PC-9 (cell line): ENCODE data around the gene IWS1. TPM values are rescaled to one million over a fixed set of nuclear protein-coding genes. Genes with fewer than 3 reads are reported as not detected.
"Not testable (repeated sequence)": the region's sequence is repeated elsewhere in the genome, so short reads cannot be mapped to it uniquely, and the experiment has no call there.

Source experiments
- BruUV-seq: library from RNA; stranded (reverse); fragments of 400-500 nt; replicated peaks from 2 replicates; lab custom pipeline; 2021; lab: Mats Ljungman, UMichigan
- CTCF ChIA-PET: fragments of 300-600 bp; sonication (Branson Sonifier 250); formaldehyde crosslinking; loops from one replicate; lab custom pipeline; 2022; ENCODE audit warnings: antibody characterized with exemption; lab: Charles Lee
- POLR2A ChIA-PET: fragments of 300-600 bp; sonication (Branson Sonifier 250); formaldehyde crosslinking; loops from one replicate; lab custom pipeline; 2022; ENCODE audit warnings: antibody characterized with exemption; ENCODE audit not compliant: unreplicated experiment; lab: Charles Lee
- DNase-seq, 2 experiments: peaks; one replicate each; pipeline versions ENCODE4 v3.0.0 to v3.0.0-alpha.2; 2015 to 2022; ENCODE audit warnings: mixed read lengths in 1 of 2
- H2AFZ ChIP-seq: fragments of 200-600 bp; sonication (generic); 2 replicates; pipeline ENCODE4 v1.8.1; 2017; ENCODE audit warnings: antibody characterized with exemption
- H3F3A ChIP-seq: fragments of 200-600 bp; sonication (generic); 2 replicates; pipeline ENCODE4 v1.8.1; 2017; ENCODE audit warnings: antibody characterized with exemption, mild to moderate bottlenecking, low read depth; ENCODE audit not compliant: insufficient read depth
- H3K27ac ChIP-seq: fragments of 200-600 bp; sonication (generic); 2 replicates; pipeline ENCODE4 v1.6.1; 2016; ENCODE audit warnings: mixed run types
- H3K27me3 ChIP-seq: fragments of 200-600 bp; sonication (generic); 2 replicates; pipeline ENCODE4 v1.6.1; 2016; ENCODE audit warnings: low read depth, mixed run types; ENCODE audit not compliant: insufficient read depth
- H3K36me3 ChIP-seq: fragments of 200-600 bp; sonication (generic); 2 replicates; pipeline ENCODE4 v1.6.1; 2016; ENCODE audit warnings: low read depth, mixed run types
- H3K4me1 ChIP-seq: fragments of 200-600 bp; sonication (generic); replicated peaks from 2 replicates; pipeline ENCODE4 v1.6.1; 2016; ENCODE audit warnings: mixed run types; ENCODE audit not compliant: insufficient read depth
- H3K4me2 ChIP-seq: fragments of 200-600 bp; sonication (generic); 2 replicates; pipeline ENCODE4 v1.6.1; 2017; ENCODE audit warnings: mixed run types
- H3K4me3 ChIP-seq: fragments of 200-600 bp; sonication (generic); 2 replicates; pipeline ENCODE4 v1.6.1; 2016; ENCODE audit warnings: mixed run types
- H3K79me2 ChIP-seq: fragments of 200-600 bp; sonication (generic); 2 replicates; pipeline ENCODE4 v1.6.1; 2017; ENCODE audit warnings: low read depth, mixed run types
- H3K9me2 ChIP-seq: fragments of 200-600 bp; sonication (generic); 2 replicates; pipeline ENCODE4 v1.8.1; 2017; ENCODE audit warnings: mild to moderate bottlenecking; ENCODE audit not compliant: insufficient read depth
- H3K9me3 ChIP-seq: fragments of 200-600 bp; sonication (generic); 2 replicates; pipeline ENCODE4 v1.8.1; 2016; ENCODE audit warnings: low read depth; ENCODE audit not compliant: insufficient read depth
- H4K20me1 ChIP-seq: fragments of 200-600 bp; sonication (generic); 2 replicates; pipeline ENCODE4 v1.8.1; 2017; ENCODE audit not compliant: insufficient read depth
- EZH2 ChIP-seq: fragments of 200-600 bp; sonication (generic); IDR thresholded peaks from 2 replicates; pipeline ENCODE4 v1.8.0; 2017; ENCODE audit warnings: antibody characterized with exemption, low read depth
- intact Hi-C: fragments of 100-400 bp; cut with micrococcal nuclease; formaldehyde crosslinking; loops from one replicate; pipeline ENCODE4 v1.10.0; 2022; ENCODE audit not compliant: unreplicated experiment
- total RNA-seq: library from RNA; stranded (reverse); gene quantifications from 2 replicates; pipeline ENCODE4 v1.2.3, GENCODE V29; 2021
- TF ChIP-seq, protein P1 (sequence below): fragments of 200-600 bp; sonication (generic); conservative IDR thresholded peaks from 2 replicates; pipeline ENCODE4 v1.6.1; 2017; ENCODE audit warnings: mixed run types, antibody characterized with exemption, mild to moderate bottlenecking, moderate library complexity

The IWS1 gene
- total RNA-seq, 1 experiment from 2014 or later, result 47.3 TPM

DNA sequence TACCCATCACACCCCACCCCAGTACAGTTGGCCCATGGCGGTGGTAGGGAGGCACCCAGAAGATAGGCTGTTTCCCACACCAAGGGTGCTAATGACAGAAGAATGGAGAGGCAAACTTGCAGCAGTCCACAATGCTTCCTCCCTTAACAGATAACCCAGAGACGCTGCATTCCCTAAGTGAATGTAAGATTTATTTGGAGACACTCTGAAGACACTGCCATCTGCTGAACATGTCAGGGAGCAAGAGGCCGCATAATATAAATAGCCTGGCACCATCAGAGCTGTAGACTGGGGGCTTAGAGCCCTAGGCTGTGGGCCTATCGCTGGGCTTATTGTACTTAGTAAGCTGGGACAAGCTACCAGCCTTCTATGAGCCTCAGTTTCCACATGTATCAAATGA lies 2.2 kb upstream of the IWS1 start:
- H3K4me2 ChIP-seq, result peak overlapping the region; percentile 93
- POLR2A ChIA-PET, result interaction anchor here (0.6 kb wide), 1 partner anchor 430 kb away, joined by 3 read pairs; no protein-coding TSS in a partner anchor
- no peak overlapping the region for H2AFZ ChIP-seq
- no peak for TF ChIP-seq EZH2
- TF ChIP-seq, protein P1, sequence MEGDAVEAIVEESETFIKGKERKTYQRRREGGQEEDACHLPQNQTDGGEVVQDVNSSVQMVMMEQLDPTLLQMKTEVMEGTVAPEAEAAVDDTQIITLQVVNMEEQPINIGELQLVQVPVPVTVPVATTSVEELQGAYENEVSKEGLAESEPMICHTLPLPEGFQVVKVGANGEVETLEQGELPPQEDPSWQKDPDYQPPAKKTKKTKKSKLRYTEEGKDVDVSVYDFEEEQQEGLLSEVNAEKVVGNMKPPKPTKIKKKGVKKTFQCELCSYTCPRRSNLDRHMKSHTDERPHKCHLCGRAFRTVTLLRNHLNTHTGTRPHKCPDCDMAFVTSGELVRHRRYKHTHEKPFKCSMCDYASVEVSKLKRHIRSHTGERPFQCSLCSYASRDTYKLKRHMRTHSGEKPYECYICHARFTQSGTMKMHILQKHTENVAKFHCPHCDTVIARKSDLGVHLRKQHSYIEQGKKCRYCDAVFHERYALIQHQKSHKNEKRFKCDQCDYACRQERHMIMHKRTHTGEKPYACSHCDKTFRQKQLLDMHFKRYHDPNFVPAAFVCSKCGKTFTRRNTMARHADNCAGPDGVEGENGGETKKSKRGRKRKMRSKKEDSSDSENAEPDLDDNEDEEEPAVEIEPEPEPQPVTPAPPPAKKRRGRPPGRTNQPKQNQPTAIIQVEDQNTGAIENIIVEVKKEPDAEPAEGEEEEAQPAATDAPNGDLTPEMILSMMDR, result no peak
- no peaks in the 10 kb centered on the region for H3K27me3 ChIP-seq
- no peak for DNase-seq
- intact Hi-C loops, result loop anchor here (5.0 to 10.0 kb wide), 2 partner anchors 284 to 776 kb away; partner anchors contain the start of gene WDR33
- no peaks in the 10 kb centered on the region for H3K9me2 ChIP-seq
- peaks cover 31% of the 10 kb centered on the region for H3F3A ChIP-seq
- no peaks in the 10 kb centered on the region; the same call in 1 of the 2 replicates for H3K9me3 ChIP-seq
- H4K20me1 ChIP-seq, result peaks cover 8% of the 10 kb centered on the region; the same call in 1 of the 2 replicates
- H3K79me2 ChIP-seq, result peaks cover 27% of the 10 kb centered on the region
- CTCF ChIA-PET, result no interaction called here
- peak overlapping the region; percentile 97; the same call in 1 of the 2 replicates for H3K27ac ChIP-seq
- H3K4me3 ChIP-seq, result no peak overlapping the region
- peaks cover 6% of the 10 kb centered on the region for H3K36me3 ChIP-seq
- peaks cover 46% of the 10 kb centered on the region for H3K4me1 ChIP-seq
- BruUV-seq, result no TSS peak

DNA sequence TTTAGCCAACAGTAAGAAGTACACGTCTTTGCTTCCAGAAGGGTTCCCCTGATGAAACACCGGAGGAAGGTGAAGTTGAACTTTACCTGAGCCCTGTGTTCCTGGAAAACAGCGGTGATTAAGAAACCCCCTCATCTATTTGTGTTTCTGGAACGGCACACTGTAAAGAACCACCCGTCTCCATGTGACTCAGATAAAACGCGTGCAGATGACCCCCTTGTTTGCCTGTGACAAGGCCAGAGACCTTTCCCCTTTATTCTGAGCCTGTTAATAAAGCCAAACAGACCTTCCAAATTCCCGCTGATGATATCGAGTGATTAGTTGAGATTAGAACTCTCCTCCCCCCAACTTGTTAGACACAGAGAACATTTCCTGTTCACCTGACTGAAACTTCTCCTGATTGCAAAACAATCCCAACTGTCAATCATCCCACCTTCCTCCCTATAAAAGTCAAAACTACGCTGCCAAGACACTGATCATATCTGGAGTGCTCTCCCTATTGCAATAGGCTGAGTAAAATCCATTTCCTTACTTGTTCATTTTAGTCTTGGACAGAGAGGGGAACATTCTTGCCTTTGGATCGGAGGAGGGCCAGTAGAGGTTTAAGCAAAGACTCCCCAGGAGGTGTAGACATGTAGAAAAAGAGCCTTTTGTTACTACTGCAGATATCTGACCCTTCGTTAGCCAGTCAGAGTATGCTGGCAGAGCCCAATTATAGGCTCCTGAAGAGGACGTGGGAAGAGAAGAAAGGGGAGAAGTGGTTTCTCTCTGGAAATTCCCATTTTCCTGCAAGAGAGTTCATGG lies 914 bp upstream of the IWS1 start:
- ChIA-PET POLR2A (interaction anchor here (0.5 to 1.0 kb wide), 13 partner anchors 17 to 493 kb away, joined by 3 to 11 read pairs (median 5); partner anchors contain the start of genes ERCC3 and LIMS2), CTCF (interaction anchor here (0.6 to 0.8 kb wide), 2 partner anchors 25 to 64 kb away, joined by 4 read pairs; no protein-coding TSS in a partner anchor)
- no peaks in the 10 kb centered on the region; the same call in 1 of the 2 replicates for H3K9me3 ChIP-seq
- peaks cover 40% of the 10 kb centered on the region for H3K79me2 ChIP-seq
- H3K36me3 ChIP-seq, result peaks cover 19% of the 10 kb centered on the region
- H3K4me2 ChIP-seq, result peak overlapping the region; percentile 93
- DNase-seq, result peak; percentile 40 to 95
- TF ChIP-seq, protein P1, result no peak
- TF ChIP-seq EZH2, result no peak
- H3K27ac ChIP-seq, result peak overlapping the region; percentile 97
- intact Hi-C loops, result loop anchor here (5.0 to 10.0 kb wide), 2 partner anchors 285 to 778 kb away; partner anchors contain the start of gene WDR33
- H3K27me3 ChIP-seq, result no peaks in the 10 kb centered on the region
- H3K4me1 ChIP-seq, result peaks cover 46% of the 10 kb centered on the region
- peak overlapping the region; percentile 88 for H3K4me3 ChIP-seq
- BruUV-seq, result TSS peak; percentile 85
- H4K20me1 ChIP-seq, result peaks cover 20% of the 10 kb centered on the region
- H3K9me2 ChIP-seq, result no peaks in the 10 kb centered on the region
- H3F3A ChIP-seq, result peaks cover 31% of the 10 kb centered on the region
- H2AFZ ChIP-seq, result peak overlapping the region; percentile 89

DNA sequence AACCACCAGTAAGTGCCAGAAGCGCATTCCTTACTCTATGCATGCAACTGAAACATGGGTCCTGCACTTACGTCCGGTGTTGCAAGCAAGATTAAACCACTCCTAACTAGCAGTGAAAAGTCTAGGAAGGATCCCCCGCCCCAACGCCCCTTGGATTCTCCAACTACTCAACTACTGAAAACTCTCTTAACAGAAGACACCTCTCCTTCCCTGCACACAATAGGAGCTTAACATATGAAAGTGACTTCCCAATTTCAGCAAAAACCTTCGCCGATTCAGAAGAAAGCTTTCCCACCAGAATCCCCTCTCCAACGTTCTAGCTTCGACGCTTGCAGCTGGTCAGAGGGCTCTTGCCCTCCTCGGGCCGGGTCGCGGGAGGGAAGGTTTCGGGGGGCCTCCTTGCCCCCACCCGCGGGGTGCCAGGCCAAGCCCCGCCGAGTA lies 578 bp downstream of the IWS1 start:
- peaks cover 33% of the 10 kb centered on the region for H3K36me3 ChIP-seq
- H3K79me2 ChIP-seq, result peaks cover 55% of the 10 kb centered on the region
- TF ChIP-seq, protein P1, result no peak
- CTCF ChIA-PET, result interaction anchor here (0.6 kb wide), 1 partner anchor 112 kb away, joined by 3 read pairs; no protein-coding TSS in a partner anchor
- H3K9me2 ChIP-seq, result no peaks in the 10 kb centered on the region
- peaks cover 37% of the 10 kb centered on the region for H3K4me1 ChIP-seq
- DNase-seq, result peak in 1 of 2 experiments; percentile 52
- no peaks in the 10 kb centered on the region; the same call in 1 of the 2 replicates for H3K9me3 ChIP-seq
- H2AFZ ChIP-seq, result peak overlapping the region; percentile 89
- peak overlapping the region; percentile 88 for H3K4me3 ChIP-seq
- TSS peak; percentile 64 for BruUV-seq
- intact Hi-C loops, result loop anchor here (1.0 to 10.0 kb wide), 4 partner anchors 124 to 779 kb away; partner anchors contain the start of genes SFT2D3 and WDR33
- peak overlapping the region; percentile 97 for H3K27ac ChIP-seq
- POLR2A ChIA-PET, result interaction anchor here (0.6 to 1.0 kb wide), 2 partner anchors 106 to 112 kb away, joined by 7 read pairs; no protein-coding TSS in a partner anchor
- H3K27me3 ChIP-seq, result no peaks in the 10 kb centered on the region
- H4K20me1 ChIP-seq, result peaks cover 30% of the 10 kb centered on the region
- peaks cover 27% of the 10 kb centered on the region for H3F3A ChIP-seq
- peak overlapping the region; percentile 93 for H3K4me2 ChIP-seq

DNA sequence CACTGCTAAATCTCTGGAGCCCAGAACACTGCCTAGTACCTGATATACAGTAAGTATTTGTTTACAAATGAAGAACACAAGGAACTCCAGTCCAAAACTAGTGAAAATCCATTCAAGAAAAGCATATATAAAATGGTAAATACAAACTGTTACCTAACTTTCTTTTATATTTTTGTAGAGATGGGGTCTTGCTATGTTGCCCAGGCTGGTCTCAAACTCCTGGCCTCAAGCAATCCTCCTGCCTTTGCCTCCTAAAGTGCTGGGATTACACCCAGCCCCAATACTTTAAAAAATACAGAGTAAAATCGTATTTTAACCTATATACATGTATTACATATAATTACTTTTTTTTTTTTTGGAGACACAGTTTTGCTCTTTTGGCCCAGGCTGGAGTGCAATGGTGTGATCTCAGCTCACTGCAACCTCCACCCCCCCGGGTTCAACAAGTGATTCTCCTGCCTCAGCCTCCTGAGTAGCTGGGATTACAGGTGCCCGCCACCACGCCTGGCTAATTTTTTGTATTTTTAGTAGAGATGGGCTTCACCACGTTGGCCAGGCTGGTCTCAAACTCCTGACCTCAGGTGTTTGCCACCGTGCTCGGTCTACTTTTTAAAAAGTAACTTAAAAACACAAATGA lies 2.0 kb downstream of the IWS1 start:
- H3K4me1 ChIP-seq, result peaks cover 28% of the 10 kb centered on the region
- peaks cover 46% of the 10 kb centered on the region for H3K36me3 ChIP-seq
- H3K27ac ChIP-seq, H3K27me3 ChIP-seq, BruUV-seq, H3K9me3 ChIP-seq, H2AFZ ChIP-seq, POLR2A ChIA-PET, H3K9me2 ChIP-seq, DNase-seq: not testable (repeated sequence)
- peaks cover 18% of the 10 kb centered on the region for H3F3A ChIP-seq
- peak overlapping the region; percentile 93 for H3K4me2 ChIP-seq
- intact Hi-C loops, result loop anchor here (10.0 kb wide), 1 partner anchor 780 kb away; no protein-coding TSS in a partner anchor
- peak overlapping the region; percentile 4; the same call in 1 of the 2 replicates for H3K4me3 ChIP-seq
- peaks cover 38% of the 10 kb centered on the region for H4K20me1 ChIP-seq
- CTCF ChIA-PET, result interaction anchor here (0.6 kb wide), 1 partner anchor 45 kb away, joined by 3 read pairs; no protein-coding TSS in a partner anchor
- H3K79me2 ChIP-seq, result peaks cover 68% of the 10 kb centered on the region
